GM12878 (cell line): Measurements from ENCODE around the gene SLC6A1. TPM values are rescaled to one million over a fixed set of nuclear protein-coding genes. Genes with fewer than 3 reads are reported as not detected.

Experiments
- ATAC-seq: fragments of 200-7000 bp; cut with Tn5 transposase; 3 replicates; pipeline ENCODE4 v1.9.1; 2020; ENCODE audit warnings: mild to moderate bottlenecking, moderate library complexity
- BruUV-seq: library from RNA; stranded (reverse); fragments of 400-500 nt; replicated peaks from 2 replicates; lab custom pipeline; 2021; lab: Mats Ljungman, UMichigan
- CTCF ChIA-PET: fragments of 300-600 bp; sonication (Branson Sonifier 250); formaldehyde crosslinking; extraction: SDS; loops from one replicate; lab custom pipeline; 2021; ENCODE audit warnings: inconsistent platforms; lab: Yijun Ruan, JAX
- POLR2A ChIA-PET: fragments of 350-600 bp; formaldehyde crosslinking; extraction: SDS; loops from one replicate; lab custom pipeline; 2021; ENCODE audit warnings: inconsistent platforms; lab: Charles Lee
- RAD21 ChIA-PET: fragments of 300-600 bp; sonication (Branson Sonifier 250); formaldehyde crosslinking; loops from one replicate; lab custom pipeline; 2023; ENCODE audit warnings: antibody characterized with exemption; ENCODE audit not compliant: unreplicated experiment; lab: Charles Lee
- SMC1A ChIA-PET: fragments of 300-600 bp; sonication (Branson Sonifier 250); formaldehyde crosslinking; loops from one replicate; lab custom pipeline; 2023; ENCODE audit not compliant: unreplicated experiment, uncharacterized antibody; lab: Charles Lee
- DNase-seq: peaks from one replicate; pipeline ENCODE4 v3.0.0-alpha.2; 2011; ENCODE audit warnings: low read depth, low spot score
- FAIRE-seq: peaks from 3 replicates; lab custom pipeline; 2011; peaks lifted over from hg19 to GRCh38; lab: Jason Lieb, UNC
- H2AFZ ChIP-seq: 2 replicates; pipeline ENCODE4 v1.6.0; 2011; ENCODE audit warnings: low read depth, low read length, control low read depth; ENCODE audit not compliant: control insufficient read depth
- H3K27ac ChIP-seq: 2 replicates; pipeline ENCODE4 v1.5.1; 2011; ENCODE audit warnings: control low read depth; ENCODE audit not compliant: control insufficient read depth, insufficient read depth
- H3K27me3 ChIP-seq, 2 experiments: replicated peaks in 1 of 2; 2 replicates each; pipeline versions ENCODE4 v1.6.0 to v1.6.1; 2011; ENCODE audit warnings: low read length in 1 of 2; ENCODE audit not compliant: control insufficient read depth in 2 of 2, insufficient read depth in 2 of 2
- H3K36me3 ChIP-seq, 2 experiments: 2 replicates each; pipeline ENCODE4 v1.5.1; 2011; ENCODE audit warnings: low read length in 1 of 2; ENCODE audit not compliant: control insufficient read depth in 2 of 2, insufficient read depth in 2 of 2
- H3K4me1 ChIP-seq: 2 replicates; pipeline ENCODE4 v1.6.1; 2011; ENCODE audit warnings: mild to moderate bottlenecking, low read length, moderate library complexity, mixed read lengths; ENCODE audit not compliant: control insufficient read depth, insufficient read depth
- H3K4me2 ChIP-seq: 2 replicates; pipeline ENCODE4 v1.6.0; 2011; ENCODE audit warnings: control low read depth; ENCODE audit not compliant: control insufficient read depth, insufficient read depth
- H3K4me3 ChIP-seq: fragments of 200-600 bp; sonication (generic); 2 replicates; pipeline ENCODE4 v1.5.1; 2016
- H3K79me2 ChIP-seq: 2 replicates; pipeline ENCODE4 v1.6.0; 2011; ENCODE audit warnings: low read length; ENCODE audit not compliant: control insufficient read depth, insufficient read depth
- H3K9ac ChIP-seq: 2 replicates; pipeline ENCODE4 v1.8.0; 2011; ENCODE audit warnings: low read length, control low read depth, mixed read lengths; ENCODE audit not compliant: control insufficient read depth, insufficient read depth
- H3K9me3 ChIP-seq: replicated peaks from 3 replicates; pipeline ENCODE4 v1.5.1; 2011; ENCODE audit warnings: mild to moderate bottlenecking, low read length; ENCODE audit not compliant: control insufficient read depth, insufficient read depth
- H4K20me1 ChIP-seq: 2 replicates; pipeline ENCODE4 v1.6.0; 2011; ENCODE audit not compliant: control insufficient read depth, insufficient read depth
- ASH2L ChIP-seq: fragments of 300-600, 200-600 bp; sonication (generic); IDR thresholded peaks from 2 replicates; pipeline ENCODE4 v1.6.1; 2017; ENCODE audit warnings: low read depth, mild to moderate bottlenecking, borderline replicate concordance
- ATF7 ChIP-seq: fragments of 450-650 bp; IDR thresholded peaks from 2 replicates; pipeline ENCODE4 v1.6.1; 2016; ENCODE audit warnings: low read depth, mild to moderate bottlenecking
- BCL3 ChIP-seq: IDR thresholded peaks from 2 replicates; pipeline ENCODE4 v1.6.1; 2011; ENCODE audit warnings: borderline replicate concordance, low read depth, mild to moderate bottlenecking, moderate library complexity, low read length; ENCODE audit not compliant: insufficient read depth, poor library complexity, severe bottlenecking
- BHLHE40 ChIP-seq, 2 experiments: fragments of 450-650 bp in 1 of 2; IDR thresholded peaks; 2 replicates each; pipeline ENCODE4 v1.6.1; 2011 to 2017; ENCODE audit warnings: low read depth in 2 of 2, borderline replicate concordance in 1 of 2, improper control_type of control experiment in 1 of 2, low read length in 1 of 2, mild to moderate bottlenecking in 1 of 2
- BMI1 ChIP-seq: fragments of 450-650 bp; IDR thresholded peaks from 2 replicates; pipeline ENCODE4 v1.6.1; 2016; ENCODE audit warnings: mild to moderate bottlenecking, moderate library complexity, borderline replicate concordance
- ELK1 ChIP-seq: IDR thresholded peaks from 2 replicates; pipeline ENCODE4 v1.6.1; 2012; ENCODE audit warnings: low read depth, low read length, improper control_type of control experiment
- FOXM1 ChIP-seq: IDR thresholded peaks from 2 replicates; pipeline ENCODE4 v1.6.1; 2012; ENCODE audit warnings: low read depth, mild to moderate bottlenecking, inconsistent platforms, low read length, moderate library complexity
- GATAD2B ChIP-seq: fragments of 450-650 bp; conservative IDR thresholded peaks from 2 replicates; pipeline ENCODE4 v1.6.1; 2017; ENCODE audit warnings: low read depth, mild to moderate bottlenecking, moderate library complexity
- IKZF1 ChIP-seq: fragments of 450-650 bp; conservative IDR thresholded peaks from 2 replicates; pipeline ENCODE4 v1.6.1; 2017; ENCODE audit warnings: antibody characterized with exemption, mild to moderate bottlenecking
- MTA2 ChIP-seq: fragments of 450-650 bp; IDR thresholded peaks from 2 replicates; pipeline ENCODE4 v1.6.1; 2016; ENCODE audit warnings: low read depth, mild to moderate bottlenecking, moderate library complexity
- RCOR1 ChIP-seq: conservative IDR thresholded peaks from 2 replicates; pipeline ENCODE4 v1.6.1; 2012; ENCODE audit warnings: low read depth, low read length, improper control_type of control experiment
- SMARCA5 ChIP-seq: fragments of 450-650 bp; IDR thresholded peaks from 2 replicates; pipeline ENCODE4 v1.6.1; 2017; ENCODE audit warnings: mild to moderate bottlenecking
- SREBF2 ChIP-seq: IDR thresholded peaks from 2 replicates; pipeline ENCODE4 v1.6.1; 2012; ENCODE audit warnings: mild to moderate bottlenecking, low read length
- SRF ChIP-seq, 2 experiments: IDR thresholded peaks; 2 replicates each; pipeline ENCODE4 v1.6.1; 2011; ENCODE audit warnings: low read depth in 2 of 2, low read length in 2 of 2, mild to moderate bottlenecking in 1 of 2, moderate library complexity in 1 of 2
- SUPT20H ChIP-seq: IDR thresholded peaks from 2 replicates; pipeline ENCODE4 v1.6.1; 2011; ENCODE audit warnings: low read depth, mild to moderate bottlenecking, low read length, moderate library complexity, borderline replicate concordance; ENCODE audit not compliant: control insufficient read depth
- SUZ12 ChIP-seq: fragments of 200-600 bp; sonication (generic); IDR thresholded peaks from one replicate; pipeline ENCODE4 v1.6.1; 2018; ENCODE audit warnings: antibody characterized with exemption, mild to moderate bottlenecking; ENCODE audit not compliant: unreplicated experiment
- USF2 ChIP-seq: IDR thresholded peaks from 2 replicates; pipeline ENCODE4 v1.6.1; 2011; ENCODE audit warnings: low read depth, low read length, improper control_type of control experiment, borderline replicate concordance
- ZNF207 ChIP-seq: fragments of 450-650 bp; IDR thresholded peaks from 2 replicates; pipeline ENCODE4 v1.6.1; 2014; ENCODE audit warnings: antibody characterized with exemption, mild to moderate bottlenecking, borderline replicate concordance
- WGBS: methylation state at CpG from one replicate; pipeline ENCODE4 v1.1.6; 2016; ENCODE audit warnings: low lambda C conversion rate; ENCODE audit not compliant: insufficient replicate concordance, insufficient coverage; ENCODE audit errors: missing lambda C conversion rate; 5-methylcytosine and 5-hydroxymethylcytosine counted together
- in situ Hi-C: fragments of 300-500 bp; cut with MboI; formaldehyde crosslinking; loops from 9 replicates; pipeline ENCODE4 v1.14.3; 2018; ENCODE audit warnings: mixed read lengths
- intact Hi-C: fragments of 100-400 bp; cut with micrococcal nuclease; formaldehyde crosslinking; loops from one replicate; pipeline ENCODE4 v1.14.2; 2022; ENCODE audit not compliant: unreplicated experiment
- polyA plus RNA-seq, 11 experiments: library from polyadenylated mRNA; depleted of rRNA in 4 of 11; unstranded in 6 of 11; stranded (reverse) in 5 of 11; fragments of >200 nt; fragmentation: Nextera tagmentation in 4 of 11; fragmentation: Illumina TruSeq in 1 of 11; extraction: Ambion mirVana in 4 of 11; extraction: Trizol in 1 of 11; gene quantifications; 1 replicate in 1 of 11; 2 replicates in 10 of 11; pipeline versions ENCODE4 v1.2.1 to v1.2.3, GENCODE V29; 2011 to 2016; ENCODE audit warnings: inconsistent platforms in 2 of 11, missing spikeins in 2 of 11, low read depth in 1 of 11
- total RNA-seq, 4 experiments: library from RNA; depleted of rRNA in 3 of 4; stranded (reverse); fragments of >200 nt in 3 of 4; fragmentation: Illumina TruSeq in 1 of 4; extraction: Trizol in 1 of 4; gene quantifications; 2 replicates each; pipeline versions ENCODE4 v1.2.1 to v1.2.3, GENCODE V29; 2013 to 2021

The SLC6A1 gene
- total and polyA plus RNA-seq, 10 of the 15 experiments (the other 5 are each of a cell fraction or from before 2014, with no cell fraction given) = not detected

GRCh38 chr3:10957976-10958749, 34.4 kb upstream of the SLC6A1 start:
- H3K27me3 ChIP-seq = no peaks in the 10 kb centered on the region; a peak in 2 of 4 replicates

More at GRCh38 chr3:10957976-10958749, 34.4 kb upstream of the SLC6A1 start:
- ChIA-PET POLR2A (no interaction called here), CTCF (no interaction called here), SMC1A (no interaction called here)
- H3K36me3 ChIP-seq = no peaks in the 10 kb centered on the region
- no peaks in the 10 kb centered on the region for H3K9me3 ChIP-seq
- no peaks in the 10 kb centered on the region for H4K20me1 ChIP-seq
- FAIRE-seq (no peak), DNase-seq (no peak), ATAC-seq (no peak)
- no peaks in the 10 kb centered on the region for H3K4me1 ChIP-seq
- no TSS peak for BruUV-seq
- 20% methylated on average over 17 of the region's 17 CpGs for WGBS
- H3K4me2 ChIP-seq = no peak overlapping the region
- in situ Hi-C loops = no loop called here
- intact Hi-C loops = no loop called here
- H3K79me2 ChIP-seq = no peaks in the 10 kb centered on the region
- no peak overlapping the region for H3K27ac ChIP-seq
- no peak overlapping the region for H3K4me3 ChIP-seq
- TF ChIP-seq SREBF2 (no peak), SMARCA5 (no peak), RCOR1 (no peak), BMI1 (no peak), ZNF207 (no peak), USF2 (no peak), BHLHE40 (IDR thresholded peaks at IDR 0.05; ENCODE audit: borderline replicate concordance in 1 of 2, low read depth in 2 of 2, low read length in 1 of 2) (no peak), BCL3 (no peak), ELK1 (no peak), ASH2L (no peak), SUPT20H (no peak), IKZF1 (no peak), ATF7 (no peak), SUZ12 (no peak), FOXM1 (no peak), MTA2 (no peak), SRF (IDR thresholded peaks at IDR 0.05; ENCODE audit: low read depth in 2 of 2, low read length in 2 of 2) (no peak), GATAD2B (no peak)
- TF ChIP-seq, all 136 proteins: peak for 0
- no peak overlapping the region for H3K9ac ChIP-seq
- no peak overlapping the region for H2AFZ ChIP-seq
- RAD21 ChIA-PET = no interaction called here
